ENCODE data around the gene IL17RE. TPM values are rescaled to one million over a fixed set of nuclear protein-coding genes. Genes with fewer than 3 reads are reported as not detected.
A peak's percentile ranks its signal among the peaks of the same experiment; 100 is the strongest.
"Not testable (repeated sequence)": the region's sequence is repeated elsewhere in the genome, so short reads cannot be mapped to it uniquely, and the experiment has no call there.

Gene IL17RE
- polyA plus RNA-seq, 3 donors: 6.4 to 7.3 (median 6.7) TPM

- H3K27ac ChIP-seq (ENCODE audit: low read depth, low read length): peak within 1 kb of the TSS; percentile 55
- WGBS, 3 donors: 3 to 17% (median 11%) methylated on average over 19 of the region's 19 CpGs
Observed at GRCh38 chr3:9916734-9917680, 14.4 kb downstream of the IL17RE start, which contains the start of gene IL17RC. Gene IL17RC (plus strand): TSS chr3:9917098. CDS start chr3:9917316, 218 bp downstream.

- H3K27ac ChIP-seq (ENCODE audit: low read depth, low read length): no peak overlapping the region
- WGBS, 3 donors: 54 to 84% (median 82%) methylated on average over 10 of the region's 10 CpGs
Observed at GRCh38 chr3:9917820-9918219, 15.2 kb downstream of the IL17RE start.

- no peak overlapping the region for H3K27ac ChIP-seq (ENCODE audit: low read depth, low read length)
- 86 to 96% (median 93%) methylated on average over 8 of the region's 8 CpGs for WGBS, 3 donors
Observed at GRCh38 chr3:9918261-9919038, 15.8 kb downstream of the IL17RE start.

- H3K27ac ChIP-seq (ENCODE audit: low read depth, low read length): no peak overlapping the region
- 94 to 95% (median 95%) methylated on average over 23 of the region's 23 CpGs for WGBS, 3 donors
Observed at GRCh38 chr3:9928158-9928557, 25.5 kb downstream of the IL17RE start.

- WGBS, 3 donors: 93 to 97% (median 95%) methylated on average over 4 of the region's 4 CpGs
- H3K27ac ChIP-seq (ENCODE audit: low read depth, low read length): no peak overlapping the region
Observed at GRCh38 chr3:9930804-9931418, 28.3 kb downstream of the IL17RE start.

GRCh38 chr3:9932535-9932842 is 29.8 kb downstream of the IL17RE start:
- no peak overlapping the region for H3K27ac ChIP-seq (ENCODE audit: low read depth, low read length)
- 2 to 6% (median 5%) methylated on average over 13 of the region's 13 CpGs for WGBS, 3 donors

- WGBS, 3 donors: 0 to 1% (median 0%) methylated on average over 61 to 77 of the region's 77 CpGs
- no peak overlapping the region for H3K27ac ChIP-seq (ENCODE audit: low read depth, low read length)
Observed at GRCh38 chr3:9932843-9933560, 30.4 kb downstream of the IL17RE start.

- WGBS, 3 donors: 0% methylated on average over 34 to 50 of the region's 50 CpGs
- H3K27ac ChIP-seq (ENCODE audit: low read depth, low read length): peak within 1 kb of the TSS; percentile 73
Observed at GRCh38 chr3:9933561-9934234, 31.1 kb downstream of the IL17RE start, which contains the start of gene CRELD1. Gene CRELD1 (plus strand): TSS chr3:9933834. CDS start chr3:9934439, 605 bp downstream.

- 7 to 22% (median 19%) methylated on average over 11 of the region's 11 CpGs for whole genome bisulfite sequencing, 3 donors
- H3K27ac ChIP-seq (ENCODE audit: low read depth, low read length): peak overlapping the region; percentile 73
Observed at GRCh38 chr3:9934235-9934621, 31.6 kb downstream of the IL17RE start.

GRCh38 chr3:9934993-9935392 is 32.3 kb downstream of the IL17RE start:
- 54 to 65% (median 61%) methylated on average over 4 of the region's 4 CpGs for whole genome bisulfite sequencing, 3 donors
- no peak overlapping the region for H3K27ac ChIP-seq (ENCODE audit: low read depth, low read length)

GRCh38 chr3:9935966-9936510 is 33.4 kb downstream of the IL17RE start:
- no peak overlapping the region for H3K27ac ChIP-seq (ENCODE audit: low read depth, low read length)
- 71 to 92% (median 74%) methylated on average over 5 of the region's 5 CpGs for WGBS, 3 donors

GRCh38 chr3:9937486-9938238 is 35.0 kb downstream of the IL17RE start:
- H3K27ac ChIP-seq (ENCODE audit: low read depth, low read length): no peak overlapping the region
- WGBS, 3 donors: 86 to 96% (median 91%) methylated on average over 13 of the region's 13 CpGs

- 93 to 97% (median 96%) methylated on average over 2 of the region's 2 CpGs for WGBS, 3 donors
- H3K27ac ChIP-seq (ENCODE audit: low read depth, low read length): no peak overlapping the region
Observed at GRCh38 chr3:9938966-9939365, 36.3 kb downstream of the IL17RE start.

GRCh38 chr3:9939906-9940305 is 37.3 kb downstream of the IL17RE start:
- WGBS, 3 donors: 85 to 97% (median 92%) methylated on average over 20 to 30 of the region's 32 CpGs
- H3K27ac ChIP-seq (ENCODE audit: low read depth, low read length): not testable (repeated sequence)

- WGBS, 3 donors: 94 to 97% (median 96%) methylated on average over 10 of the region's 10 CpGs
- no peak overlapping the region for H3K27ac ChIP-seq (ENCODE audit: low read depth, low read length)
Observed at GRCh38 chr3:9940746-9941145, 38.1 kb downstream of the IL17RE start.

GRCh38 chr3:9942164-9942563 is 39.5 kb downstream of the IL17RE start:
- H3K27ac ChIP-seq (ENCODE audit: low read depth, low read length): no peak overlapping the region
- WGBS, 3 donors: 81 to 88% (median 85%) methylated on average over 4 of the region's 4 CpGs

All from adipose tissue (tissue), 3 donors.